ENCODE results near the gene TLE4. TPM values are rescaled to one million over a fixed set of nuclear protein-coding genes. Genes with fewer than 3 reads are reported as not detected.

Gene TLE4
- polyA plus RNA-seq, 1 of the 3 experiments (the other 2 are of a cell fraction), result 40.4 TPM

GRCh38 chr9:79564105-79564504, 7.7 kb upstream of the TLE4 start:
- WGBS (ENCODE audit: low lambda C conversion rate), result 90% methylated on average over 2 of the region's 2 CpGs
- Histone ChIP-seq H3F3A (replicated peaks; ENCODE audit: insufficient read depth) (no peaks in the 10 kb centered on the region), H3K36me3 (replicated peaks in 1 of 2; ENCODE audit: control insufficient read depth in 1 of 2, insufficient read depth in 2 of 2, low read length in 1 of 2) (no peaks in the 10 kb centered on the region), H3K9me3 (no peaks in the 10 kb centered on the region), H3K27ac (ENCODE audit: low read depth in 2 of 2, low read length in 1 of 2) (no peak overlapping the region), H3K4me3 (ENCODE audit: low read depth in 2 of 2, low read length in 1 of 2) (no peak overlapping the region), H3K27me3 (ENCODE audit: insufficient read depth) (no peaks in the 10 kb centered on the region), H3K79me2 (ENCODE audit: insufficient read depth) (no peaks in the 10 kb centered on the region), H3K4me1 (ENCODE audit: control insufficient read depth in 1 of 2, insufficient read depth in 2 of 2, low read depth in 1 of 2, low read length in 1 of 2) (peaks cover 2 to 8% of the 10 kb centered on the region in 2 experiments; a peak in 2 of 4 replicates), H2AFZ (ENCODE audit: low read depth) (no peak overlapping the region), H3K4me2 (no peak overlapping the region), H3K9ac (no peak overlapping the region), H3K9me2 (no peaks in the 10 kb centered on the region), H4K20me1 (ENCODE audit: insufficient read depth) (no peaks in the 10 kb centered on the region)
- no peak for DNase-seq
- TF ChIP-seq RAD21 (IDR thresholded peaks at IDR 0.05; ENCODE audit: low read length) (no peak), IRF3 (IDR thresholded peaks at IDR 0.05; ENCODE audit: low read depth, low read length) (no peak), USF2 (IDR thresholded peaks at IDR 0.05; ENCODE audit: borderline replicate concordance, low read depth, low read length) (no peak), POLR2AphosphoS5 (IDR thresholded peaks at IDR 0.05; ENCODE audit: low read depth, low read length) (no peak), JUND (IDR thresholded peaks at IDR 0.05) (no peak), RXRA (IDR thresholded peaks at IDR 0.05; ENCODE audit: borderline replicate concordance, low read depth) (no peak), RFX5 (IDR thresholded peaks at IDR 0.05; ENCODE audit: low read length) (no peak), ZBTB33 (IDR thresholded peaks at IDR 0.05; ENCODE audit: borderline replicate concordance, low read depth) (no peak), GABPA (IDR thresholded peaks at IDR 0.05; ENCODE audit: low read depth) (no peak), REST (IDR thresholded peaks at IDR 0.05; ENCODE audit: low read depth, low read length) (no peak), MXI1 (IDR thresholded peaks at IDR 0.05; ENCODE audit: low read depth, low read length) (no peak)
- CTCF ChIA-PET, result interaction anchor here (1.0 kb wide), 1 partner anchor 20 kb away, joined by 3 read pairs; no protein-coding TSS in a partner anchor
- POLR2A ChIA-PET, result no interaction called here

Data from SK-N-SH (cell line).